BJ (cell line): ENCODE measurements around the gene AFF1. TPM values are rescaled to one million over a fixed set of nuclear protein-coding genes. Genes with fewer than 3 reads are reported as not detected.

Experiments
- CTCF ChIA-PET: fragments of 350-600 bp; formaldehyde crosslinking; extraction: SDS; loops from one replicate; lab custom pipeline; 2021; ENCODE audit warnings: antibody characterized with exemption, inconsistent platforms; lab: Yijun Ruan, JAX
- POLR2A ChIA-PET: fragments of 300-600 bp; sonication (Branson Sonifier 250); formaldehyde crosslinking; extraction: SDS; loops from one replicate; lab custom pipeline; 2021; ENCODE audit warnings: antibody characterized with exemption; lab: Charles Lee
- DNase-seq: peaks from one replicate; pipeline ENCODE4 v3.0.0-alpha.2; 2011; ENCODE audit warnings: low read depth
- H3K27me3 ChIP-seq: 2 replicates; pipeline ENCODE4 v1.6.0; 2011; ENCODE audit warnings: low read length; ENCODE audit not compliant: control insufficient read depth, insufficient read depth
- H3K36me3 ChIP-seq: 2 replicates; pipeline ENCODE4 v1.5.1; 2011; ENCODE audit warnings: low read length; ENCODE audit not compliant: control insufficient read depth, insufficient read depth
- H3K4me3 ChIP-seq: 2 replicates; pipeline ENCODE4 v1.5.1; 2011; ENCODE audit warnings: low read depth, mild to moderate bottlenecking, control low read depth, low read length
- polyA plus RNA-seq: library from polyadenylated mRNA; depleted of rRNA; stranded (reverse); fragments of >200 nt; gene quantifications from 2 replicates; pipeline ENCODE4 v1.2.3, GENCODE V29; 2011
- TF ChIP-seq, protein P1 (sequence below): IDR thresholded peaks from 2 replicates; pipeline ENCODE4 v1.5.1; 2011; ENCODE audit warnings: low read depth, mild to moderate bottlenecking, control low read depth, inconsistent platforms, low read length, moderate library complexity; ENCODE audit not compliant: insufficient read depth

The AFF1 gene
- polyA plus RNA-seq, 1 experiment = 11.0 TPM

DNA sequence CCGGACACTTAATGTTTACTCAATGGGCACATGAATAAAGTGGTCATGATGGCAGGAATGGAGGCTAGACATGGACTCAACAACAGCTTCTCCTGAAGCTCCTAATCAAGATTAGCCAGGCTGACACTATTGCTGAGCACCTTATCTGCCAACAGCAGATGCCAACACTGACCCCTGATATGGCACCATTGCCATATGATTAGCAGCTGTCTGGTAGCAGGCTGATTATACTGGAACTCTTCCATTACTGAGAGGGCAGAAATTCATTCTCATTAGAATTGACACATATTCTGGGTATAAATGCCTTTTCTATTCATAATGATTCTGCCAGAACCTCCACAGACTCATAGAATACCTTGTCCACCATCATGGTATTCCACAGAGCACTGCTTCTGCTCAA is 18.4 kb upstream of the AFF1 start:
- Histone ChIP-seq H3K27me3 (no peaks in the 10 kb centered on the region), H3K4me3 (no peak overlapping the region), H3K36me3 (no peaks in the 10 kb centered on the region)
- CTCF ChIA-PET = interaction anchor here (1.3 kb wide), 1 partner anchor 176 kb away, joined by 6 read pairs; no protein-coding TSS in a partner anchor
- TF ChIP-seq, protein P1, sequence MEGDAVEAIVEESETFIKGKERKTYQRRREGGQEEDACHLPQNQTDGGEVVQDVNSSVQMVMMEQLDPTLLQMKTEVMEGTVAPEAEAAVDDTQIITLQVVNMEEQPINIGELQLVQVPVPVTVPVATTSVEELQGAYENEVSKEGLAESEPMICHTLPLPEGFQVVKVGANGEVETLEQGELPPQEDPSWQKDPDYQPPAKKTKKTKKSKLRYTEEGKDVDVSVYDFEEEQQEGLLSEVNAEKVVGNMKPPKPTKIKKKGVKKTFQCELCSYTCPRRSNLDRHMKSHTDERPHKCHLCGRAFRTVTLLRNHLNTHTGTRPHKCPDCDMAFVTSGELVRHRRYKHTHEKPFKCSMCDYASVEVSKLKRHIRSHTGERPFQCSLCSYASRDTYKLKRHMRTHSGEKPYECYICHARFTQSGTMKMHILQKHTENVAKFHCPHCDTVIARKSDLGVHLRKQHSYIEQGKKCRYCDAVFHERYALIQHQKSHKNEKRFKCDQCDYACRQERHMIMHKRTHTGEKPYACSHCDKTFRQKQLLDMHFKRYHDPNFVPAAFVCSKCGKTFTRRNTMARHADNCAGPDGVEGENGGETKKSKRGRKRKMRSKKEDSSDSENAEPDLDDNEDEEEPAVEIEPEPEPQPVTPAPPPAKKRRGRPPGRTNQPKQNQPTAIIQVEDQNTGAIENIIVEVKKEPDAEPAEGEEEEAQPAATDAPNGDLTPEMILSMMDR = no peak
- no peak for DNase-seq
- POLR2A ChIA-PET = no interaction called here

DNA sequence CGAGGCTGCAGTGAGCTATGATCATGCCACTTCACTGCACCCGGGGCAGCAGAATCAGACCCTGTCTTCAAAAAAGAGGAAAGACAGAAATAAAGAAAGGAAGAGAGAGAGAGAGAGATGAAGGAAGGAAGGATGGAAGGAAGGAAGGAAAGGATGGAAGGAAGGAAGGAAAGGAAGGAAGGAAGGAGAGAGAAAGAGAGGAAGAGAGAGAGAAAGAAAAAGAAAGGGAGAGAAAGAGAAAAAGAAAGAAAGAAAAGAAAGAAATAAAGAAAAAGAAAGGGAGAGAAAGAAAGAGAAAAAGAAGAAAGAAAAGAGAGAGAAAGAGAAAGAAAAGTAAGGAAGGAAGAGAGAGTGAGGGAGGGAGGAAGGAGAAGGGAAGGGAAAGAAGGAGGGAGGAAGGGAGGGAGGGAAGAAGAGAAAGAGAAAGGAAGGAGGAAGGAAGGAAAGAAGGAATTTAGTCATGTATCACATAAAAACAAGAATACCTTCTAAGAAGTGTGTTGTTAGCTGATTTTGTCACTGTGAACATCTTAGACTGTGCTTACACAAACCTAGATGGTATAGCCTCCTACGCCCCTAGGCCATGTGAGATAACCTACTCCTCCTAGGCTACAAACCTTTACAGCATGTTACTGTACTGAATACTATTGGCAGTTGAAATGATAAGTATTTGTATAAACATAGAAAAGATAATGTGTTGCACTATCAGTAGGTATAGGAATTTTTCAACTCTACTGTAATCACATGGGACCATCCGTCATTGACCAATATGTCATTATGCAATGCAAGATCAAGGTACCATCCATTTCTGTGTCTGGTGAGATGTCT is 17.4 kb upstream of the AFF1 start:
- H3K27me3 ChIP-seq = no peaks in the 10 kb centered on the region
- CTCF ChIA-PET = interaction anchor here (1.3 kb wide), 1 partner anchor 175 kb away, joined by 6 read pairs; no protein-coding TSS in a partner anchor

DNA sequence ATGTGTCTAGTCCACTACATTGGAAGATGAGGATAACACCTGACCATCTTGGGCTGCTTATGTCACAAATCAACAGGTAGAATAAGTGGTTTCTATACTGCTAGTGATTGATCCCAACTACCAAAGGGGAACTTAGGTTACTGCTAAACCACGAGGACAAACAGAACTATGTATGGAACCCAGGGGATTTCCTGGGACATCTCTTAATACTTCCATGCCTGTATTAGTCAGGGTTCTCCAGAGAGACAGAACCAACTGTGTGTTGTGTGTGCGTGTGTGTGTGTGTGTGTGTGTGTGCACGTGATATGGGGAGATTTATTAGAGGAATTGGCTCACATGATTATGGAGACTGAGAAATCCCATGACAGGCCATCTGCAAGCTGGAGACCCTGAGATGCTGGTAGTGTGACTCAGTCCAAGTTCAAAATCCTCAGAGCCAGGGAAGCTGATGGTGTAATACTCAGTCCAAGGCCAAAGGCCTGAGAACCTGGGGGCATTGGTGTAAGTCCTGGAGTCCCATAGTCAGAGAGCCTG is 16.2 kb upstream of the AFF1 start:
- DNase-seq = no peak
- ChIA-PET CTCF (interaction anchor here (4.8 kb wide), 1 partner anchor 8 kb away, joined by 25 read pairs; no protein-coding TSS in a partner anchor), POLR2A (no interaction called here)
- TF ChIP-seq, protein P1 = no peak
- Histone ChIP-seq H3K36me3 (no peaks in the 10 kb centered on the region), H3K4me3 (no peak overlapping the region), H3K27me3 (no peaks in the 10 kb centered on the region)

More for the DNA sequence above, 17.4 kb upstream of the AFF1 start:
- Histone ChIP-seq H3K4me3 (no peak overlapping the region), H3K36me3 (no peaks in the 10 kb centered on the region)
- POLR2A ChIA-PET = no interaction called here
- no peak for DNase-seq
- TF ChIP-seq, protein P1 = no peak

DNA sequence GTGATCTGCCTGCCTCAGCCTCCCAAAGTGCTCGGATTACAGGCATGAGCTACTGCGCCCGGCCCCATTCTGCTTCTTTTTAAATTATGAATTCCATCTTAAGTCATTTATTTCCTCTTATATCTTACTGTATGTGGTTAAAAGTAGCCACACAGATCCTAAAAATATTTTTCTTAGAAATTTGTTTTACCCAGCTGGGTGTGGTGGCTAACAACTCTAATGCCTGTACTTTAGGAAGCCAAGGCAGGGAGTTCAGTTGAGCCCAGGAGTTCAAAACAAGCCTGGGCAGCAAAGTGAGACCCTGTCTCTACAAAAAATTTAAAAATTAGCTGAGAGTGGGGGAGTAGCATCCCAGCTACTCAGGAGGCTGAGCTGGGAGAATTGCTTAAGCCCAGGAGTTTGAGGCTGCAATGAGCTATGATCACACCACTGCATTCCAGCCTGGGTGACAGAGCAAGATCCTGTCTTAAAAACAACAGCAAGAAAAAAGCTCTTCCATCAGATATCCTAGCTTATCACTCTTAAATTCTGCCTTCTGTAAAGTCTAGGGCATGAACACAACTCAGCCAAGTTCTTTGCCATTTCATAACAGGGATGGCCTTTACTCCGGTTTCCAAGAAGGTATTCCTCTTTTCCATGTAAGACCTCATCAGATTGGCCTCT is 15.1 kb upstream of the AFF1 start:
- Histone ChIP-seq H3K36me3 (no peaks in the 10 kb centered on the region), H3K27me3 (no peaks in the 10 kb centered on the region), H3K4me3 (no peak overlapping the region)
- ChIA-PET POLR2A (interaction anchor here (0.8 to 1.4 kb wide), 2 partner anchors 92 to 105 kb away, joined by 3 to 6 read pairs; no protein-coding TSS in a partner anchor), CTCF (interaction anchor here (0.5 to 4.8 kb wide), 5 partner anchors 9 to 421 kb away, joined by 3 to 25 read pairs (median 3); no protein-coding TSS in a partner anchor)
- no peak for DNase-seq
- TF ChIP-seq, protein P1 = no peak
